Spinal cord (tissue), 10 donors: ENCODE measurements around the gene PDE6A. TPM values are rescaled to one million over a fixed set of nuclear protein-coding genes. Genes with fewer than 3 reads are reported as not detected.

Experiments
- DNase-seq, 6 donors: peaks; one replicate each; pipeline versions ENCODE4 v3.0.0 to v3.0.0-alpha.2; 2013 to 2015; ENCODE audit warnings: low spot score in 6 of 6, low read depth in 4 of 6
- H3K27ac ChIP-seq: one replicate; pipeline ENCODE4 v1.5.1; 2013; ENCODE audit warnings: low read depth, low read length, control low read depth
- H3K27me3 ChIP-seq: one replicate; pipeline ENCODE4 v1.6.1; 2013; ENCODE audit warnings: low read length; ENCODE audit not compliant: control insufficient read depth, insufficient read depth
- H3K36me3 ChIP-seq: one replicate; pipeline ENCODE4 v1.6.1; 2013; ENCODE audit warnings: low read length; ENCODE audit not compliant: control insufficient read depth, insufficient read depth
- H3K4me1 ChIP-seq: one replicate; pipeline ENCODE4 v1.6.1; 2013; ENCODE audit warnings: low read length; ENCODE audit not compliant: control insufficient read depth, insufficient read depth
- H3K4me3 ChIP-seq: one replicate; pipeline ENCODE4 v1.5.1; 2013; ENCODE audit warnings: low read depth, low read length, control low read depth
- H3K9me3 ChIP-seq: one replicate; pipeline ENCODE4 v1.6.1; 2013; ENCODE audit warnings: low read length; ENCODE audit not compliant: control insufficient read depth, insufficient read depth
- WGBS: methylation state at CpG from one replicate; pipeline ENCODE4 v1.1.5; 2013; ENCODE audit warnings: missing lambda C conversion rate; ENCODE audit not compliant: insufficient coverage; 5-methylcytosine and 5-hydroxymethylcytosine counted together
- polyA plus RNA-seq, 2 donors: library from polyadenylated mRNA; unstranded; fragments of 120-200 nt; gene quantifications; one replicate each; pipeline ENCODE4 v1.2.1, GENCODE V29; 2013; ENCODE audit not compliant: insufficient read length in 2 of 2
- total RNA-seq, 2 donors: library from RNA; depleted of rRNA in 1 of 2; stranded (reverse); fragments of 120-200 nt in 1 of 2; fragments of >200 nt in 1 of 2; gene quantifications; one replicate each; pipeline versions ENCODE4 v1.2.3 to v1.2.4, GENCODE V29; 2013 to 2014
- donor health status: healthy.

The PDE6A gene
- total and polyA plus RNA-seq, 4 donors: 0.06 to 0.44 (median 0.17) TPM

GRCh38 chr5:149849280-149849965 is 95.2 kb downstream of the PDE6A start:
- Histone ChIP-seq H3K27ac (no peak overlapping the region), H3K9me3 (no peaks in the 10 kb centered on the region), H3K4me1 (peaks cover 6% of the 10 kb centered on the region), H3K4me3 (no peak overlapping the region), H3K36me3 (peaks cover 22% of the 10 kb centered on the region), H3K27me3 (no peaks in the 10 kb centered on the region)
- no peak for DNase-seq
- WGBS: 100% methylated on average over 3 of the region's 8 CpGs

- H3K36me3 ChIP-seq: peaks cover 24% of the 10 kb centered on the region
- no peaks in the 10 kb centered on the region for H3K9me3 ChIP-seq
- H3K4me1 ChIP-seq: peaks cover 6% of the 10 kb centered on the region
- no peak overlapping the region for H3K4me3 ChIP-seq
- no peak for DNase-seq
- no peaks in the 10 kb centered on the region for H3K27me3 ChIP-seq
- H3K27ac ChIP-seq: no peak overlapping the region
- 61% methylated on average over 3 of the region's 15 CpGs for WGBS
These were observed 97.0 kb downstream of the PDE6A start for GRCh38 chr5:149847611-149848010.

- H3K9me3 ChIP-seq: no peaks in the 10 kb centered on the region
- no peak overlapping the region for H3K4me3 ChIP-seq
- H3K27me3 ChIP-seq: no peaks in the 10 kb centered on the region
- H3K36me3 ChIP-seq: peaks cover 30% of the 10 kb centered on the region
- no peak overlapping the region for H3K27ac ChIP-seq
- no peak for DNase-seq
- WGBS: 86% methylated on average over 5 of the region's 5 CpGs
- peaks cover 6% of the 10 kb centered on the region for H3K4me1 ChIP-seq
These were observed 98.6 kb downstream of the PDE6A start for GRCh38 chr5:149846021-149846420.

GRCh38 chr5:149845601-149846000 is 99.0 kb downstream of the PDE6A start:
- no peaks in the 10 kb centered on the region for H3K27me3 ChIP-seq
- peaks cover 30% of the 10 kb centered on the region for H3K36me3 ChIP-seq
- peaks cover 8% of the 10 kb centered on the region for H3K4me1 ChIP-seq
- H3K9me3 ChIP-seq: no peaks in the 10 kb centered on the region
- 94% methylated on average over 13 of the region's 15 CpGs for WGBS
- H3K4me3 ChIP-seq: no peak overlapping the region
- H3K27ac ChIP-seq: no peak overlapping the region
- DNase-seq: no peak

- no peak for DNase-seq
- Histone ChIP-seq H3K27ac (no peak overlapping the region), H3K4me1 (peaks cover 19% of the 10 kb centered on the region), H3K9me3 (no peaks in the 10 kb centered on the region), H3K4me3 (no peak overlapping the region), H3K36me3 (peaks cover 21% of the 10 kb centered on the region), H3K27me3 (no peaks in the 10 kb centered on the region)
- WGBS: 76% methylated on average over 13 of the region's 14 CpGs
These were observed 102.5 kb downstream of the PDE6A start for GRCh38 chr5:149841851-149842793.

GRCh38 chr5:149840226-149840825 is 104.3 kb downstream of the PDE6A start:
- H3K4me3 ChIP-seq: no peak overlapping the region
- no peaks in the 10 kb centered on the region for H3K9me3 ChIP-seq
- peaks cover 24% of the 10 kb centered on the region for H3K36me3 ChIP-seq
- H3K4me1 ChIP-seq: peaks cover 17% of the 10 kb centered on the region
- DNase-seq: no peak
- WGBS: 74% methylated on average over 6 of the region's 8 CpGs
- peak overlapping the region; percentile 22 for H3K27ac ChIP-seq
- H3K27me3 ChIP-seq: no peaks in the 10 kb centered on the region

- Histone ChIP-seq H3K4me1 (peaks cover 17% of the 10 kb centered on the region), H3K4me3 (no peak overlapping the region), H3K27me3 (no peaks in the 10 kb centered on the region), H3K36me3 (peaks cover 27% of the 10 kb centered on the region), H3K9me3 (no peaks in the 10 kb centered on the region), H3K27ac (peak overlapping the region; percentile 22)
- 37% methylated on average over 16 of the region's 16 CpGs for WGBS
- DNase-seq: peak in 2 of 6 donors; percentile 30 to 38
These were observed 104.8 kb downstream of the PDE6A start for GRCh38 chr5:149839761-149840160.

GRCh38 chr5:149838881-149839739 is 105.5 kb downstream of the PDE6A start:
- DNase-seq: no peak
- Histone ChIP-seq H3K36me3 (peaks cover 27% of the 10 kb centered on the region), H3K4me1 (peaks cover 17% of the 10 kb centered on the region), H3K27ac (peak overlapping the region; percentile 22), H3K4me3 (no peak overlapping the region), H3K9me3 (no peaks in the 10 kb centered on the region), H3K27me3 (no peaks in the 10 kb centered on the region)
- 87% methylated on average over 3 of the region's 6 CpGs for WGBS
